ENCODE data around the gene PLXNA4. TPM values are rescaled to one million over a fixed set of nuclear protein-coding genes. Genes with fewer than 3 reads are reported as not detected.

PLXNA4 gene
- total and polyA plus RNA-seq, 2 experiments from 2014 or later, result 7.3 to 33.3 TPM

DNA sequence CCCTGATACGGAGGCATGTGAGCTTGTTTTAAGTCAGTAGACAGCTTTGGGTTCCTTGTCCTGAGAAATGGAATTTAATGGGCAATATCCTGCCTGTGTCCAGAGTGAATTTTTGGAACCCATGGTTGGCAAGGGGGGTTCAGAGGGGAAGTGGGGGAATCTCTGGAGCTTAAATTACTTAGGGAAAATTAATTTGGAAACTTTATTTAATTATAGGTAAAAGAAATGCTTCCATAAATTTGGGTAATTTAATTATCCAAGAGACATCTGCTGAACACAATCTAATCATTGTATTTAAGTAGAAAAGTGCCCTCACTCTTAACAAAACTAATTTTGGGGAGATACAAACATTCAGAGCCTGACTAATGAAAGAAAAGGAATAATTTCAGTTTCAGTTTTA lies 99.7 kb downstream of the PLXNA4 start:
- Histone ChIP-seq H3K9me3 (ENCODE audit: low read depth) (no peaks in the 10 kb centered on the region), H3K36me3 (no peaks in the 10 kb centered on the region), H3K4me3 (no peak overlapping the region), H3K27ac (no peak overlapping the region), H3K27me3 (no peaks in the 10 kb centered on the region), H3K4me1 (ENCODE audit: low read depth) (peaks cover 40% of the 10 kb centered on the region)
- no peak for DNase-seq (ENCODE audit: low read depth in 1 of 2, low spot score in 1 of 2)
- TF ChIP-seq, protein P1, sequence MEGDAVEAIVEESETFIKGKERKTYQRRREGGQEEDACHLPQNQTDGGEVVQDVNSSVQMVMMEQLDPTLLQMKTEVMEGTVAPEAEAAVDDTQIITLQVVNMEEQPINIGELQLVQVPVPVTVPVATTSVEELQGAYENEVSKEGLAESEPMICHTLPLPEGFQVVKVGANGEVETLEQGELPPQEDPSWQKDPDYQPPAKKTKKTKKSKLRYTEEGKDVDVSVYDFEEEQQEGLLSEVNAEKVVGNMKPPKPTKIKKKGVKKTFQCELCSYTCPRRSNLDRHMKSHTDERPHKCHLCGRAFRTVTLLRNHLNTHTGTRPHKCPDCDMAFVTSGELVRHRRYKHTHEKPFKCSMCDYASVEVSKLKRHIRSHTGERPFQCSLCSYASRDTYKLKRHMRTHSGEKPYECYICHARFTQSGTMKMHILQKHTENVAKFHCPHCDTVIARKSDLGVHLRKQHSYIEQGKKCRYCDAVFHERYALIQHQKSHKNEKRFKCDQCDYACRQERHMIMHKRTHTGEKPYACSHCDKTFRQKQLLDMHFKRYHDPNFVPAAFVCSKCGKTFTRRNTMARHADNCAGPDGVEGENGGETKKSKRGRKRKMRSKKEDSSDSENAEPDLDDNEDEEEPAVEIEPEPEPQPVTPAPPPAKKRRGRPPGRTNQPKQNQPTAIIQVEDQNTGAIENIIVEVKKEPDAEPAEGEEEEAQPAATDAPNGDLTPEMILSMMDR (IDR thresholded peaks at IDR 0.05; ENCODE audit: low read depth, low read length), result no peak

DNA sequence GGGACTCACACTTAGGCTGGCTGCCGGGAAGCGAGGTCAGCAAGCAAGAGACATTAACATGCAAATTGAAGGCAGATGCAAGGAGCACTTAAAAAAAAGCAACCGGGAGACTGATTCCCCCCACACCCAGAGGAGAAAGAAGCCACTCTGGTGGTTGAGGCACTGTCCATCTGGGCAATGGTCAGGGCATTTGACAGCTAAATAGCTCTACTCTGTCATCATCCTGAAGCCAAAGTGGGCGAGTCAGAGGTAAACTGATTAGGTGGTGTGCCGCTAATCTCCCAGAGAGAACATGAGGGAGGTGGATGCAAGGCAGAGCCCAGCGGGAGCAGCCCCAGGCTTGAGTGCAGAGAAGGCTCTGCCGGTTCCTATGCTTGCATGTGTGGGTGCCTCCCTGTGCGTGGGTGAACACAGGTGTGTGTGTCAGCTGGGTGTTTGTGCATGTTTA lies 100.6 kb downstream of the PLXNA4 start:
- DNase-seq (ENCODE audit: low read depth in 1 of 2, low spot score in 1 of 2), result peak in 1 of 2 donors; percentile 39
- Histone ChIP-seq H3K27ac (no peak overlapping the region), H3K9me3 (ENCODE audit: low read depth) (no peaks in the 10 kb centered on the region), H3K36me3 (no peaks in the 10 kb centered on the region), H3K27me3 (no peaks in the 10 kb centered on the region), H3K4me1 (ENCODE audit: low read depth) (peaks cover 44% of the 10 kb centered on the region), H3K4me3 (no peak overlapping the region)
- TF ChIP-seq, protein P1 (IDR thresholded peaks at IDR 0.05; ENCODE audit: low read depth, low read length), result no peak

DNA sequence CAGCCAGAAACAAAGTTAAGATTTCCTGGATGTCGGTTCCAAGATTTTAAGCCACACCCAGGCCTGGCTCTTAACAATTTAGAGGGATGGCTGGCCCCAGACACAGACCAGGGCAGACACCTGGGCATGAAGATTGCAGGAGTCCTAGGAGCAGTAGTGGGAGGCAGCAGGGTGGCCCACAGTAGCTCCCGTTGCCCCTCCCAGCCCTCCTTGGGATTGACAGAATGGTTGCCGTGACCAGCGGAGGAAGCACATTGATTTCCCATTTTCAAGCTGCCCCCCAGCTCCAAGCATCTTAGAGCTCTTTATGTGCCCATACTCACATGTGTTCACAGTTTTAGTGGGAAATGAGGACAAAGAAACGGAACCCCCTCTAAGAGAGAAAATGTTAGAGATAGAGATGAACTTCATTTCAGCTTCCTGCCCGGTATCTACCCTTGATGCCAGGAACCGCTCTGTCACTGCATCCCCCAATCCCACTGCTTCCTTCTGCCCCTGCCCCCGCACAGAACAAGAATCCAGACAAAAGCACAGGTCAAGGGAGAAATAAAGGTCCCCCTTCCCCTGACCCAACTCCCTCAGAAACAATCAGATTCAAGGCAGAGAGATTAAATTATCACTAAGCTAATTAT lies 101.1 kb downstream of the PLXNA4 start:
- Histone ChIP-seq H3K4me3 (no peak overlapping the region), H3K36me3 (no peaks in the 10 kb centered on the region)
- TF ChIP-seq, protein P1 (IDR thresholded peaks at IDR 0.05; ENCODE audit: low read depth, low read length), result no peak

DNA sequence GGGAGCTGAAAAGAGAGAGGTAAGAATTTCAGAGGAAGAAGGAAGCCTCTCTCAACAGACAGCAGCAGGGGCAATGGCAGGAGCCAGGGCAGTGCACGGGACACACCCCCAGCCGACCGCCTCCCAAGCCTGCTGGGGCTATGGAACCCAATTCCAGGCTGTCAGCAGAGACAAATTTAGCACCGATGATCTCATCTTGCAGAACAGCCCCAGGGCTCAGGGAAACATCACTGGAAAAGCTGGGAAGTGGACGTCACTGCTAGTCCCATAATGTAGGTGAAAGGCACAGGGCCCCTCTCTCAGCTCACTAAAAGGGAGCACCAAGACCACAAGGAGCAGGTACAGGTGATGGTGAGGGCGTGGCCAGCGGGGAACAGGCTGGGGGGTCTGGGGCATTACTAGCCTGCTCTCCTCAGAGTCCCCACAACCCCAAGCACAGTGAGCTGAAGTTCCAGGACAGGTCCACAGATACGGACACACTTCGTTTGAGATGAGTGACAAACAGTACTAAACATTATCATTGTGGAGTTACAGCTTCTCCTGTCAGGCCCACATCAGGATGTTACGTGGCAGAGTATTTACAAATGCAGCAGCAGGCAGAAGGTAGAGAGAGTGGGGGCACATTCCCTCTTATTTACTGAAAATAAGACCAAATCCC lies 103.7 kb downstream of the PLXNA4 start:
- DNase-seq (ENCODE audit: low read depth in 1 of 2, low spot score in 1 of 2), result peak; percentile 65 to 81
- TF ChIP-seq, protein P1 (IDR thresholded peaks at IDR 0.05; ENCODE audit: low read depth, low read length), result no peak
- H3K4me1 ChIP-seq (ENCODE audit: low read depth), result peaks cover 44% of the 10 kb centered on the region
- H3K9me3 ChIP-seq (ENCODE audit: low read depth), result no peaks in the 10 kb centered on the region
- peak overlapping the region; percentile 71 for H3K27ac ChIP-seq
- H3K27me3 ChIP-seq, result no peaks in the 10 kb centered on the region
- no peak overlapping the region for H3K4me3 ChIP-seq
- no peaks in the 10 kb centered on the region for H3K36me3 ChIP-seq

More for the DNA sequence above, 101.1 kb downstream of the PLXNA4 start:
- no peak for DNase-seq (ENCODE audit: low read depth in 1 of 2, low spot score in 1 of 2)
- no peak overlapping the region for H3K27ac ChIP-seq
- H3K9me3 ChIP-seq (ENCODE audit: low read depth), result no peaks in the 10 kb centered on the region
- H3K4me1 ChIP-seq (ENCODE audit: low read depth), result peaks cover 44% of the 10 kb centered on the region
- no peaks in the 10 kb centered on the region for H3K27me3 ChIP-seq

DNA sequence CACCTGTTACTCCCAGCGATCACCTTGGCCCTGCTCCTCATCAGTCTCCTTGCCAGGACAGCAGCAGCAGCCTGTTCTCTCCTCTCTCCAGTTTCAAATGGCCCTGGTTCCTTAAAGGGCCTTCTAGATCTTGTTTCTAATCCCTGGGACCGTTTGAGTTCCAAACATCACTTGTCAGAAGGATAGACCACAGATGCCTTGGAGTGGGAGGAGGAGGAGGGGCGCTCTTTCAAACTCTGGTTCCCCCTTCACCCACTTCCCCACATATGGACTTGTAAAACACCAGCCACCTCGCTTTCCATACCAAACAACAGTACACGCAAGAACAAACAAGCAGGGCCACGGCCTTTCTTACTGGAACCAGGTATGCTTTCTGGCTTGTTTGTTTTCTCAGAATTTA lies 104.8 kb downstream of the PLXNA4 start:
- Histone ChIP-seq H3K27me3 (no peaks in the 10 kb centered on the region), H3K4me3 (no peak overlapping the region), H3K4me1 (ENCODE audit: low read depth) (peaks cover 43% of the 10 kb centered on the region), H3K27ac (peak overlapping the region; percentile 71), H3K9me3 (ENCODE audit: low read depth) (no peaks in the 10 kb centered on the region), H3K36me3 (no peaks in the 10 kb centered on the region)
- TF ChIP-seq, protein P1 (IDR thresholded peaks at IDR 0.05; ENCODE audit: low read depth, low read length), result no peak
- DNase-seq (ENCODE audit: low read depth in 1 of 2, low spot score in 1 of 2), result no peak
